GM18498 (cell line): ENCODE measurements around the gene TNNT3.

Source experiments
- ATAC-seq: cut with Tn5 transposase; IDR thresholded peaks from one replicate; pipeline ENCODE4 v1.9.1; 2021; ENCODE audit warnings: mild to moderate bottlenecking, moderate library complexity; ENCODE audit not compliant: unreplicated experiment

Gene TNNT3

GRCh38 chr11:1947592-1948237 lies 28.2 kb downstream of the TNNT3 start:
- no peak for ATAC-seq

GRCh38 chr11:1948389-1948788 lies 28.9 kb downstream of the TNNT3 start:
- ATAC-seq: no peak

GRCh38 chr11:1949302-1949701 lies 29.8 kb downstream of the TNNT3 start:
- ATAC-seq: no peak

- no peak for ATAC-seq
These were observed 30.4 kb downstream of the TNNT3 start for GRCh38 chr11:1949922-1950321.

GRCh38 chr11:1952806-1953482 lies 33.4 kb downstream of the TNNT3 start:
- no peak for ATAC-seq

GRCh38 chr11:1953489-1954266 lies 34.2 kb downstream of the TNNT3 start:
- no peak for ATAC-seq

- no peak for ATAC-seq
These were observed 38.9 kb downstream of the TNNT3 start for GRCh38 chr11:1958367-1958766.

- no peak for ATAC-seq
These were observed 40.3 kb downstream of the TNNT3 start for GRCh38 chr11:1959786-1960185.

GRCh38 chr11:1963864-1964263 lies 44.4 kb downstream of the TNNT3 start:
- no peak for ATAC-seq

GRCh38 chr11:1964348-1964747 lies 44.8 kb downstream of the TNNT3 start:
- no peak for ATAC-seq

- ATAC-seq: no peak
These were observed 45.5 kb downstream of the TNNT3 start for GRCh38 chr11:1964955-1965354.

- no peak for ATAC-seq
These were observed 47.0 kb downstream of the TNNT3 start for GRCh38 chr11:1966531-1966930.

GRCh38 chr11:1967641-1968225 lies 48.2 kb downstream of the TNNT3 start:
- no peak for ATAC-seq

GRCh38 chr11:1968454-1969002 lies 49.0 kb downstream of the TNNT3 start:
- no peak for ATAC-seq

GRCh38 chr11:1969035-1969434 lies 49.5 kb downstream of the TNNT3 start:
- no peak for ATAC-seq

GRCh38 chr11:1969776-1970175 lies 50.3 kb downstream of the TNNT3 start:
- ATAC-seq: no peak

- ATAC-seq: no peak
These were observed 51.5 kb downstream of the TNNT3 start for GRCh38 chr11:1970956-1971355.

- no peak for ATAC-seq
These were observed 55.7 kb downstream of the TNNT3 start for GRCh38 chr11:1975185-1975584.

- ATAC-seq: no peak
These were observed 59.4 kb downstream of the TNNT3 start for GRCh38 chr11:1978720-1979473.

GRCh38 chr11:1979607-1980006 lies 60.1 kb downstream of the TNNT3 start:
- ATAC-seq: no peak
